ENCODE measurements around the gene SLC7A6. TPM values are rescaled to one million over a fixed set of nuclear protein-coding genes. Genes with fewer than 3 reads are reported as not detected.

Gene SLC7A6
- total and polyA plus RNA-seq, 2 of the 13 experiments (the other 11 are each of a cell fraction or from before 2014, with no cell fraction given), result 35.8 to 70.8 TPM

DNA sequence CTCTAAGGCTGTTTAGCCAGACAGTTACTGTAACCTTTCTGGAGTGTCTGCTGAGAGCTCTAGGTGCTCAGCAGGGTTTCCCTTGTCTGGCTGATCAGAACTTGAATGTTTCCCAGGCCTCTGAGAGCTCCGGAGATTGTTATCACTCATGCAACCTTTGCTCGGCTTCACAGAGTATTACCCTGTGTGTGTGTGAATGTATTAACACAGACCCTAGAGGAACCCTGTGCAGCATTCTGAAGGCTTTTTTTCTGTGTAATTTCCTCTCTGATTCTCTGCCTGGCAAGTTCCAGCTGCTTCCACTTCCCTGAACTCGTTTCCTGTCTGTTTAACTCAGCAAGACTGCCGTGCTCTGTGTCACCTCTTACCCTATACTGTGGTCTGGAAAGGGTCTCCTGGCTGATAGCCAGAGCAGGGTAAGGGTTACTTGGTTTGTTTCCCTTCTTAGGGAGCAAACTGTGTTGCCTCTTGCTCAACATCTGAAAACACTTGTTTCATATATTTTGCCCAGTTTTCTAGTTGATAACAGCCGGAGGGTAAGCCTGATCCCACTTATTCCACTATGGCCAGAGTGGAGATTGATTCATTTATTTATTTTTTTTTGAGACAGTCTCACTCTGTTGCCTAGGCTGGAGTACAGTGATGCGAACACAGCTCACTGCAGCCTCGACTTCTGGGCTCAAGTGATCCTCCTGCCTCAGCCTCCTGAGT, 68.2 kb downstream of the SLC7A6 start (continued):
- TF ChIP-seq ZNF264 (CRISPR knock-in tag; IDR thresholded peaks at IDR 0.05) (peak; percentile 70; the same call in 1 of the 2 replicates), HNRNPLL (IDR thresholded peaks at IDR 0.05; ENCODE audit: low read depth, low read length, poor library complexity, severe bottlenecking) (no peak), RBAK (CRISPR knock-in tag; IDR thresholded peaks at IDR 0.05) (no peak), ZNF124 (CRISPR knock-in tag; IDR thresholded peaks at IDR 0.05) (peak; percentile 44; the same call in 1 of the 2 replicates), ZNF543 (CRISPR knock-in tag; IDR thresholded peaks at IDR 0.05) (0 out of 2 replicates have a peak, but pooled peaks have one; percentile 20), NFKB2 (CRISPR knock-in tag; IDR thresholded peaks at IDR 0.05; ENCODE audit: borderline replicate concordance) (no peak), JDP2 (CRISPR knock-in tag; IDR thresholded peaks at IDR 0.05; ENCODE audit: borderline replicate concordance) (no peak), KLF9 (CRISPR knock-in tag; IDR thresholded peaks at IDR 0.05; ENCODE audit: low read depth) (0 out of 2 replicates have a peak, but pooled peaks have one; percentile 26), EZH2 (conservative IDR thresholded peaks at IDR 0.05; ENCODE audit: low read depth, low read length) (no peak), XRCC5 (optimal IDR thresholded peaks at IDR 0.05; ENCODE audit: low read length) (no peak), ZNF615 (CRISPR knock-in tag; IDR thresholded peaks at IDR 0.05; ENCODE audit: borderline replicate concordance) (0 out of 2 replicates have a peak, but pooled peaks have one; percentile 43), TOE1 (CRISPR knock-in tag; IDR thresholded peaks at IDR 0.05) (no peak), BCL6 (CRISPR knock-in tag; IDR thresholded peaks at IDR 0.05) (peak; percentile 43), ZNF225 (CRISPR knock-in tag; IDR thresholded peaks at IDR 0.05) (no peak), ZBTB7A (CRISPR knock-in tag; IDR thresholded peaks at IDR 0.05) (peak; percentile 23; the same call in 1 of the 2 replicates)
- TF ChIP-seq, protein P1, sequence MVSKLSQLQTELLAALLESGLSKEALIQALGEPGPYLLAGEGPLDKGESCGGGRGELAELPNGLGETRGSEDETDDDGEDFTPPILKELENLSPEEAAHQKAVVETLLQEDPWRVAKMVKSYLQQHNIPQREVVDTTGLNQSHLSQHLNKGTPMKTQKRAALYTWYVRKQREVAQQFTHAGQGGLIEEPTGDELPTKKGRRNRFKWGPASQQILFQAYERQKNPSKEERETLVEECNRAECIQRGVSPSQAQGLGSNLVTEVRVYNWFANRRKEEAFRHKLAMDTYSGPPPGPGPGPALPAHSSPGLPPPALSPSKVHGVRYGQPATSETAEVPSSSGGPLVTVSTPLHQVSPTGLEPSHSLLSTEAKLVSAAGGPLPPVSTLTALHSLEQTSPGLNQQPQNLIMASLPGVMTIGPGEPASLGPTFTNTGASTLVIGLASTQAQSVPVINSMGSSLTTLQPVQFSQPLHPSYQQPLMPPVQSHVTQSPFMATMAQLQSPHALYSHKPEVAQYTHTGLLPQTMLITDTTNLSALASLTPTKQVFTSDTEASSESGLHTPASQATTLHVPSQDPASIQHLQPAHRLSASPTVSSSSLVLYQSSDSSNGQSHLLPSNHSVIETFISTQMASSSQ (IDR thresholded peaks at IDR 0.05; ENCODE audit: low read depth), result 0 out of 2 replicates have a peak, but pooled peaks have one; percentile 8
- TF ChIP-seq, protein P1 (CRISPR knock-in tag; IDR thresholded peaks at IDR 0.05; ENCODE audit: borderline replicate concordance), result no peak
- TF ChIP-seq, protein P2, sequence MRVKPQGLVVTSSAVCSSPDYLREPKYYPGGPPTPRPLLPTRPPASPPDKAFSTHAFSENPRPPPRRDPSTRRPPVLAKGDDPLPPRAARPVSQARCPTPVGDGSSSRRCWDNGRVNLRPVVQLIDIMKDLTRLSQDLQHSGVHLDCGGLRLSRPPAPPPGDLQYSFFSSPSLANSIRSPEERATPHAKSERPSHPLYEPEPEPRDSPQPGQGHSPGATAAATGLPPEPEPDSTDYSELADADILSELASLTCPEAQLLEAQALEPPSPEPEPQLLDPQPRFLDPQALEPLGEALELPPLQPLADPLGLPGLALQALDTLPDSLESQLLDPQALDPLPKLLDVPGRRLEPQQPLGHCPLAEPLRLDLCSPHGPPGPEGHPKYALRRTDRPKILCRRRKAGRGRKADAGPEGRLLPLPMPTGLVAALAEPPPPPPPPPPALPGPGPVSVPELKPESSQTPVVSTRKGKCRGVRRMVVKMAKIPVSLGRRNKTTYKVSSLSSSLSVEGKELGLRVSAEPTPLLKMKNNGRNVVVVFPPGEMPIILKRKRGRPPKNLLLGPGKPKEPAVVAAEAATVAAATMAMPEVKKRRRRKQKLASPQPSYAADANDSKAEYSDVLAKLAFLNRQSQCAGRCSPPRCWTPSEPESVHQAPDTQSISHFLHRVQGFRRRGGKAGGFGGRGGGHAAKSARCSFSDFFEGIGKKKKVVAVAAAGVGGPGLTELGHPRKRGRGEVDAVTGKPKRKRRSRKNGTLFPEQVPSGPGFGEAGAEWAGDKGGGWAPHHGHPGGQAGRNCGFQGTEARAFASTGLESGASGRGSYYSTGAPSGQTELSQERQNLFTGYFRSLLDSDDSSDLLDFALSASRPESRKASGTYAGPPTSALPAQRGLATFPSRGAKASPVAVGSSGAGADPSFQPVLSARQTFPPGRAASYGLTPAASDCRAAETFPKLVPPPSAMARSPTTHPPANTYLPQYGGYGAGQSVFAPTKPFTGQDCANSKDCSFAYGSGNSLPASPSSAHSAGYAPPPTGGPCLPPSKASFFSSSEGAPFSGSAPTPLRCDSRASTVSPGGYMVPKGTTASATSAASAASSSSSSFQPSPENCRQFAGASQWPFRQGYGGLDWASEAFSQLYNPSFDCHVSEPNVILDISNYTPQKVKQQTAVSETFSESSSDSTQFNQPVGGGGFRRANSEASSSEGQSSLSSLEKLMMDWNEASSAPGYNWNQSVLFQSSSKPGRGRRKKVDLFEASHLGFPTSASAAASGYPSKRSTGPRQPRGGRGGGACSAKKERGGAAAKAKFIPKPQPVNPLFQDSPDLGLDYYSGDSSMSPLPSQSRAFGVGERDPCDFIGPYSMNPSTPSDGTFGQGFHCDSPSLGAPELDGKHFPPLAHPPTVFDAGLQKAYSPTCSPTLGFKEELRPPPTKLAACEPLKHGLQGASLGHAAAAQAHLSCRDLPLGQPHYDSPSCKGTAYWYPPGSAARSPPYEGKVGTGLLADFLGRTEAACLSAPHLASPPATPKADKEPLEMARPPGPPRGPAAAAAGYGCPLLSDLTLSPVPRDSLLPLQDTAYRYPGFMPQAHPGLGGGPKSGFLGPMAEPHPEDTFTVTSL (CRISPR knock-in tag; IDR thresholded peaks at IDR 0.05; ENCODE audit: borderline replicate concordance), result no peak
- TF ChIP-seq, protein P3, sequence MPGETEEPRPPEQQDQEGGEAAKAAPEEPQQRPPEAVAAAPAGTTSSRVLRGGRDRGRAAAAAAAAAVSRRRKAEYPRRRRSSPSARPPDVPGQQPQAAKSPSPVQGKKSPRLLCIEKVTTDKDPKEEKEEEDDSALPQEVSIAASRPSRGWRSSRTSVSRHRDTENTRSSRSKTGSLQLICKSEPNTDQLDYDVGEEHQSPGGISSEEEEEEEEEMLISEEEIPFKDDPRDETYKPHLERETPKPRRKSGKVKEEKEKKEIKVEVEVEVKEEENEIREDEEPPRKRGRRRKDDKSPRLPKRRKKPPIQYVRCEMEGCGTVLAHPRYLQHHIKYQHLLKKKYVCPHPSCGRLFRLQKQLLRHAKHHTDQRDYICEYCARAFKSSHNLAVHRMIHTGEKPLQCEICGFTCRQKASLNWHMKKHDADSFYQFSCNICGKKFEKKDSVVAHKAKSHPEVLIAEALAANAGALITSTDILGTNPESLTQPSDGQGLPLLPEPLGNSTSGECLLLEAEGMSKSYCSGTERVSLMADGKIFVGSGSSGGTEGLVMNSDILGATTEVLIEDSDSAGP (CRISPR knock-in tag; IDR thresholded peaks at IDR 0.05; ENCODE audit: borderline replicate concordance), result no peak
